Measurements from ENCODE around the gene AKNAD1. TPM values are rescaled to one million over a fixed set of nuclear protein-coding genes. Genes with fewer than 3 reads are reported as not detected.

The AKNAD1 gene
- total and polyA plus RNA-seq, 2 experiments from 2014 or later: not detected

DNA sequence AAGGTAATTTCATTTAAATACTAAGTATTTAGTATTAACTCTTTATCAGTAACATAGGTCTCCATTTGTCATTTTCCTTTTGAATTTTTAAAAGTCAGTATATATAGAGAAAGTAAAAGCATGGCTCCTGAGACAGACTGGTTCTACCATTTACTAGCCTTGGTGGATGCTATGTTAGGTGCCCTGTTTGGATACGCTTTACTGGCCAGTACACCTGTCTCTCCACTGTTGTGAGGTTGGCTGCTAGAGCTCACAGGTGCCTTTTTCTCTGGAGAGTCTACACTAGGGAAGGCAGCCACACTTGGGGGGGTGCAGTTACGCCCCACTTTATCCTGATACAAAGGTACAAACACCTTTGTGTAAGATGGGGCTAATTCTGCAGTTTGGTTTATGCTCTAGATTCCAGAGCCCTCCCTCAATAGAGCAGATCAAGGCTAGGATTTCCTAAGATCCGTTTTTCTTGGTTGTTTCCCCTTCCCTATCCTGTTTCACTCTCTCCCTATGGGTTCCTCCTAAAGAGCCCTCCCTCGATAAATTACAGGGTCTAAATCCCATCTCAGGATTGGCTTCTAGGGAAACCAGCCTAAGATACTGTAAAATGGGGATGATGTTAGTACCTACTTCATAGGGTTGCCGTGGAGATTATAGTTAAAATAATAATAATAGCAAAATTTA lies 14.3 kb upstream of the AKNAD1 start:
- H3K4me3 ChIP-seq: no peak overlapping the region
- no peak overlapping the region for H3K27ac ChIP-seq
- TF ChIP-seq, protein P1, sequence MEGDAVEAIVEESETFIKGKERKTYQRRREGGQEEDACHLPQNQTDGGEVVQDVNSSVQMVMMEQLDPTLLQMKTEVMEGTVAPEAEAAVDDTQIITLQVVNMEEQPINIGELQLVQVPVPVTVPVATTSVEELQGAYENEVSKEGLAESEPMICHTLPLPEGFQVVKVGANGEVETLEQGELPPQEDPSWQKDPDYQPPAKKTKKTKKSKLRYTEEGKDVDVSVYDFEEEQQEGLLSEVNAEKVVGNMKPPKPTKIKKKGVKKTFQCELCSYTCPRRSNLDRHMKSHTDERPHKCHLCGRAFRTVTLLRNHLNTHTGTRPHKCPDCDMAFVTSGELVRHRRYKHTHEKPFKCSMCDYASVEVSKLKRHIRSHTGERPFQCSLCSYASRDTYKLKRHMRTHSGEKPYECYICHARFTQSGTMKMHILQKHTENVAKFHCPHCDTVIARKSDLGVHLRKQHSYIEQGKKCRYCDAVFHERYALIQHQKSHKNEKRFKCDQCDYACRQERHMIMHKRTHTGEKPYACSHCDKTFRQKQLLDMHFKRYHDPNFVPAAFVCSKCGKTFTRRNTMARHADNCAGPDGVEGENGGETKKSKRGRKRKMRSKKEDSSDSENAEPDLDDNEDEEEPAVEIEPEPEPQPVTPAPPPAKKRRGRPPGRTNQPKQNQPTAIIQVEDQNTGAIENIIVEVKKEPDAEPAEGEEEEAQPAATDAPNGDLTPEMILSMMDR (IDR thresholded peaks at IDR 0.05; ENCODE audit: low read depth, low read length): no peak
- no peak for DNase-seq (ENCODE audit: low read depth in 1 of 2, low spot score in 1 of 2)
- H3K27me3 ChIP-seq: no peaks in the 10 kb centered on the region
- no peaks in the 10 kb centered on the region for H3K36me3 ChIP-seq
- no peaks in the 10 kb centered on the region for H3K4me1 ChIP-seq (ENCODE audit: low read depth)
- H3K9me3 ChIP-seq (ENCODE audit: low read depth): no peaks in the 10 kb centered on the region

GRCh38 chr1:108865316-108865910 lies 8.5 kb upstream of the AKNAD1 start:
- peaks cover 3% of the 10 kb centered on the region for H3K4me1 ChIP-seq (ENCODE audit: low read depth)
- no peak overlapping the region for H3K27ac ChIP-seq
- no peak overlapping the region for H3K4me3 ChIP-seq
- TF ChIP-seq, protein P1 (IDR thresholded peaks at IDR 0.05; ENCODE audit: low read depth, low read length): no peak
- H3K27me3 ChIP-seq: no peaks in the 10 kb centered on the region
- no peaks in the 10 kb centered on the region for H3K36me3 ChIP-seq
- no peak for DNase-seq (ENCODE audit: low read depth in 1 of 2, low spot score in 1 of 2)
- H3K9me3 ChIP-seq (ENCODE audit: low read depth): no peaks in the 10 kb centered on the region

GRCh38 chr1:108863984-108864383 lies 7.1 kb upstream of the AKNAD1 start:
- Histone ChIP-seq H3K27me3 (no peaks in the 10 kb centered on the region), H3K9me3 (ENCODE audit: low read depth) (no peaks in the 10 kb centered on the region), H3K27ac (no peak overlapping the region), H3K4me1 (ENCODE audit: low read depth) (peaks cover 3% of the 10 kb centered on the region), H3K4me3 (no peak overlapping the region), H3K36me3 (no peaks in the 10 kb centered on the region)
- DNase-seq (ENCODE audit: low read depth in 1 of 2, low spot score in 1 of 2): no peak
- TF ChIP-seq, protein P1 (IDR thresholded peaks at IDR 0.05; ENCODE audit: low read depth, low read length): no peak

DNA sequence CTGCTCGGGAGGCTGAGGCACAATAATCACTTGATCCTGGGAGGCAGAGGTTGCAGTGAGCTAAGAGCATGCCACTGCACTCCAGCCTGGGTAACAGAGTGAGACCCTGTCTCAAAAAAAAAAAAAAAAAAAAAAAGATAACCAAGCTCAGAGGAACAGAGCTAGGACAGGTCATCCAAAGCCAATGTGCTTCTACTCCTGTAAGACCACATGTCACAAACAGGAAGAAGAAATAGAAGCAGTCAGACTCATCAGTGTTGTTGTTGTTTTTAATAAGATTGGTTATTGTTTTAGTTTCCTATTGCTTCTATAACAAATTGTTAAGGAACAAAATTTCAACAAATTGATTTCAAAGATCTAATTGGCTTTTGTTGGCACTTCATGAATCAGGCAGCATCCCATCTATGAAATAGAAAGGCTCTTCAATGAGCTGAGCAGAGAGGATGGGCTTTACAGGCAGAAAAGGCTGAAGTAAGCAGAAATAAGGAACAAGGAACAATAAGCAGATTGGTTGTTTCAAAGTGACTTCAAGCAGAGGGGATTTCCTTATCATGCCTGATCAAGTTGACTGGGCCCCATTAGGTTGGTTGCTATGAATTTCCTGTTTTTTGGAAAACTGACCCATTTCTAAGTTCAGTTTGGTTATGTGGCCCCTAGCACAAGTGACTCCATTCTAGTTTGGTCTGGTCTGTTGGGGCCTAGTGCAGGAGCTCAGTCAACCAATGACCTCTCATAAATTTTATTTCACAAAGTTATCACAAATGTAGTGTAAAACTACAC lies 6.0 kb upstream of the AKNAD1 start:
- Histone ChIP-seq H3K9me3 (ENCODE audit: low read depth) (no peaks in the 10 kb centered on the region), H3K27ac (no peak overlapping the region), H3K27me3 (no peaks in the 10 kb centered on the region), H3K4me1 (ENCODE audit: low read depth) (peaks cover 3% of the 10 kb centered on the region), H3K4me3 (no peak overlapping the region), H3K36me3 (no peaks in the 10 kb centered on the region)
- TF ChIP-seq, protein P1 (IDR thresholded peaks at IDR 0.05; ENCODE audit: low read depth, low read length): no peak
- no peak for DNase-seq (ENCODE audit: low read depth in 1 of 2, low spot score in 1 of 2)

- Histone ChIP-seq H3K4me3 (no peak overlapping the region), H3K9me3 (ENCODE audit: low read depth) (no peaks in the 10 kb centered on the region), H3K27ac (no peak overlapping the region), H3K4me1 (ENCODE audit: low read depth) (peaks cover 3% of the 10 kb centered on the region), H3K27me3 (no peaks in the 10 kb centered on the region), H3K36me3 (no peaks in the 10 kb centered on the region)
- no peak for DNase-seq (ENCODE audit: low read depth in 1 of 2, low spot score in 1 of 2)
- TF ChIP-seq, protein P1 (IDR thresholded peaks at IDR 0.05; ENCODE audit: low read depth, low read length): no peak
Observed at GRCh38 chr1:108862017-108862610, 5.2 kb upstream of the AKNAD1 start.
